DOHH2 (cell line): ENCODE results near the gene ODAD2.

Experiments
- H3F3A ChIP-seq: fragments of 200-600 bp; sonication (generic), shearing (Covaris generic); 2 replicates; pipeline ENCODE4 v1.6.0; 2016; ENCODE audit warnings: antibody characterized with exemption, mild to moderate bottlenecking; ENCODE audit not compliant: control insufficient read depth, insufficient read depth
- H3K27ac ChIP-seq: fragments of 200-600 bp; sonication (generic); 2 replicates; pipeline ENCODE4 v1.5.1; 2014; ENCODE audit warnings: low read depth, mild to moderate bottlenecking, low read length, moderate library complexity
- H3K27me3 ChIP-seq: fragments of 200-600 bp; sonication (generic); 2 replicates; pipeline ENCODE4 v1.6.1; 2014; ENCODE audit warnings: mild to moderate bottlenecking, low read length, mixed read lengths; ENCODE audit not compliant: control insufficient read depth
- H3K36me3 ChIP-seq: fragments of 200-600 bp; sonication (generic); 2 replicates; pipeline ENCODE4 v1.6.1; 2014; ENCODE audit warnings: mild to moderate bottlenecking, low read length, moderate library complexity, mixed read lengths; ENCODE audit not compliant: control insufficient read depth
- H3K4me1 ChIP-seq: fragments of 200-600 bp; sonication (generic); 2 replicates; pipeline ENCODE4 v1.6.1; 2014; ENCODE audit warnings: mild to moderate bottlenecking, low read length, mixed read lengths; ENCODE audit not compliant: control insufficient read depth
- H3K4me2 ChIP-seq: fragments of 200-600 bp; sonication (generic); 2 replicates; pipeline ENCODE4 v1.6.0; 2014; ENCODE audit warnings: mild to moderate bottlenecking, low read length, moderate library complexity
- H3K4me3 ChIP-seq: fragments of 200-600 bp; sonication (generic); 2 replicates; pipeline ENCODE4 v1.5.1; 2014; ENCODE audit warnings: mild to moderate bottlenecking, low read length, mixed read lengths
- H3K79me2 ChIP-seq: fragments of 200-600 bp; sonication (generic); 2 replicates; pipeline ENCODE4 v1.6.1; 2014; ENCODE audit warnings: mild to moderate bottlenecking, low read length, mixed read lengths; ENCODE audit not compliant: control insufficient read depth
- H3K9me2 ChIP-seq: fragments of 200-600 bp; sonication (generic); replicated peaks from 2 replicates; pipeline ENCODE4 v1.6.1; 2014; ENCODE audit warnings: mild to moderate bottlenecking, low read length, mixed read lengths; ENCODE audit not compliant: control insufficient read depth
- H3K9me3 ChIP-seq: fragments of 200-600 bp; sonication (generic); 2 replicates; pipeline ENCODE4 v1.6.1; 2014; ENCODE audit warnings: antibody characterized with exemption, low read length, mixed read lengths; ENCODE audit not compliant: control insufficient read depth, insufficient read depth
- H4K20me1 ChIP-seq: fragments of 200-600 bp; sonication (generic); 2 replicates; pipeline ENCODE4 v1.6.0; 2014; ENCODE audit warnings: low read depth, mild to moderate bottlenecking, antibody characterized with exemption, low read length, moderate library complexity; ENCODE audit not compliant: control insufficient read depth, insufficient read depth
- CTCF ChIP-seq: fragments of 200-600 bp; sonication (generic); IDR thresholded peaks from one replicate; pipeline ENCODE4 v1.5.1; 2014; ENCODE audit warnings: antibody characterized with exemption, mild to moderate bottlenecking, low read depth, low read length; ENCODE audit not compliant: poor library complexity, severe bottlenecking
- EZH2phosphoT487 ChIP-seq: fragments of 200-600 bp; sonication (generic); IDR thresholded peaks from 2 replicates; pipeline ENCODE4 v1.6.1; 2017; ENCODE audit warnings: borderline replicate concordance, mild to moderate bottlenecking, antibody characterized with exemption, low read length, moderate library complexity, mixed read lengths

The ODAD2 gene

GRCh38 chr10:28043941-28044340 is 45.1 kb upstream of the ODAD2 start:
- no peak for TF ChIP-seq CTCF
- TF ChIP-seq EZH2phosphoT487, result no peak
- Histone ChIP-seq H3K36me3 (no peaks in the 10 kb centered on the region), H3K27me3 (no peaks in the 10 kb centered on the region), H3K4me1 (no peaks in the 10 kb centered on the region), H3K4me2 (no peak overlapping the region), H3K9me2 (no peaks in the 10 kb centered on the region), H3K79me2 (no peaks in the 10 kb centered on the region), H3F3A (no peaks in the 10 kb centered on the region), H3K9me3 (no peaks in the 10 kb centered on the region), H3K4me3 (no peak overlapping the region), H3K27ac (no peak overlapping the region), H4K20me1 (no peaks in the 10 kb centered on the region)

- Histone ChIP-seq H3K79me2 (no peaks in the 10 kb centered on the region), H3F3A (no peaks in the 10 kb centered on the region), H3K4me2 (no peak overlapping the region), H3K27me3 (no peaks in the 10 kb centered on the region), H4K20me1 (peaks cover 1% of the 10 kb centered on the region; the same call in 1 of the 2 replicates), H3K27ac (no peak overlapping the region), H3K9me2 (no peaks in the 10 kb centered on the region), H3K4me1 (no peaks in the 10 kb centered on the region), H3K9me3 (no peaks in the 10 kb centered on the region), H3K36me3 (no peaks in the 10 kb centered on the region), H3K4me3 (no peak overlapping the region)
- no peak for TF ChIP-seq CTCF
- no peak for TF ChIP-seq EZH2phosphoT487
Observed at GRCh38 chr10:28036587-28036986, 37.7 kb upstream of the ODAD2 start.

GRCh38 chr10:28020993-28021982 is 22.4 kb upstream of the ODAD2 start:
- Histone ChIP-seq H3F3A (no peaks in the 10 kb centered on the region), H3K4me3 (no peak overlapping the region), H3K27me3 (no peaks in the 10 kb centered on the region), H3K9me3 (no peaks in the 10 kb centered on the region), H3K79me2 (no peaks in the 10 kb centered on the region), H3K27ac (no peak overlapping the region), H3K9me2 (no peaks in the 10 kb centered on the region), H3K4me2 (no peak overlapping the region), H4K20me1 (no peaks in the 10 kb centered on the region), H3K36me3 (no peaks in the 10 kb centered on the region), H3K4me1 (no peaks in the 10 kb centered on the region)
- TF ChIP-seq CTCF, result no peak
- TF ChIP-seq EZH2phosphoT487, result no peak
